ENCODE results near the gene PCDHGA9.
A peak's percentile ranks its signal among the peaks of the same experiment; 100 is the strongest.

PCDHGA9 gene

DNA sequence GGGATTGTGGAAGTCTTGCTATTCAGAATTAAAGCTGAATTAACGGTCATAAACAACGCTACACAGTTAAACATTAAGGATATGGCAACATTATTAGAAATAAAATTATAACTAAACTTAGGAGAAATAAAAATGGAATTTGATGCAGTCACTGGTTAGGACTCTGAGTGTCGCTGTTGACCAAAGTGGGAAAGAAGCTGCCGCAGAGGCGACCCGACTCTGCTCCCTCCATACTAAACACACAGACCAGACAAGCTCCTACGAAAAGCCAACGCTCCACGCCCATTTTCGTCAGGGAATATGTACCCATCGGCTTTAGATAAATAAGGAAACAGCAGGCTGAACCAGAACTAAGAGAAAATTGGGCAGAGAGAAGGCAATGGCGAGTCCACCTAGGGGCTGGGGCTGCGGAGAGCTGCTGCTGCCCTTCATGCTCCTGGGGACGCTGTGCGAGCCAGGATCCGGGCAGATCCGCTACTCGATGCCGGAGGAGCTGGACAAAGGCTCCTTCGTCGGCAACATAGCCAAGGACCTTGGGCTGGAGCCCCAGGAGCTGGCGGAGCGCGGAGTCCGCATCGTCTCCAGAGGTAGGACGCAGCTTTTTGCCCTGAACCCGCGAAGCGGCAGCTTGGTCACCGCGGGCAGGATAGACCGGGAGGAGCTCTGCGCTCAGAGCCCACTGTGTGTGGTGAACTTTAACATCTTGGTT, 38.5 kb upstream of the PCDHGA9 start, which contains the start of gene PCDHGA5:
TSS of gene PCDHGA5 (plus strand) at position 211 of the 709 bp plus-strand sequence. CDS start at position 380, 169 bp downstream.
- DNase-seq = no peak
- no peak within 1 kb of the TSS for H2BK120ac ChIP-seq (ENCODE audit: insufficient read depth, low read length, poor library complexity)
- H2AFZ ChIP-seq (ENCODE audit: insufficient read depth, low read length, poor library complexity) = no peak within 1 kb of the TSS
- H4K8ac ChIP-seq (ENCODE audit: low read depth, low read length) = no peak within 1 kb of the TSS
- no peak within 1 kb of the TSS for H3K4ac ChIP-seq (ENCODE audit: low read depth, low read length)
- H3K27ac ChIP-seq (ENCODE audit: low read depth, low read length) = no peak within 1 kb of the TSS
- H4K91ac ChIP-seq (ENCODE audit: low read depth, low read length) = no peak within 1 kb of the TSS
- H3K79me1 ChIP-seq (ENCODE audit: low read length) = no peaks in the 10 kb centered on the region
- H3K9me3 ChIP-seq (ENCODE audit: insufficient read depth, low read depth, low read length) = peaks cover 36% of the 10 kb centered on the region
- H4K12ac ChIP-seq (ENCODE audit: low read depth, low read length) = no peak within 1 kb of the TSS
- no peak within 1 kb of the TSS for H3K4me3 ChIP-seq (ENCODE audit: low read depth, low read length)
- H3K18ac ChIP-seq (ENCODE audit: low read length) = no peak within 1 kb of the TSS
- H3K27me3 ChIP-seq (ENCODE audit: insufficient read depth, low read length) = no peaks in the 10 kb centered on the region
- no peak within 1 kb of the TSS for H3K4me2 ChIP-seq (ENCODE audit: low read length)
- H2AK5ac ChIP-seq (ENCODE audit: low read length) = no peak within 1 kb of the TSS
- H2BK12ac ChIP-seq (ENCODE audit: low read length) = no peak within 1 kb of the TSS
- no peaks in the 10 kb centered on the region for H3K79me2 ChIP-seq (ENCODE audit: control insufficient read depth, insufficient read depth, low read length, poor library complexity)
- H3K9ac ChIP-seq (ENCODE audit: low read length) = peak within 1 kb of the TSS; percentile 3
- H2BK5ac ChIP-seq (ENCODE audit: low read depth, low read length, poor library complexity) = no peak within 1 kb of the TSS
- WGBS (ENCODE audit: extremely low coverage, insufficient coverage, insufficient read length) = no CpG with 5 or more reads among the region's 34 CpGs
- H3K4me1 ChIP-seq (ENCODE audit: control insufficient read depth in 1 of 2, insufficient read depth in 2 of 2, low read length in 2 of 2) = no peaks in the 10 kb centered on the region
- H3K14ac ChIP-seq (ENCODE audit: low read length) = no peak within 1 kb of the TSS
- no peak within 1 kb of the TSS for H3K23ac ChIP-seq (ENCODE audit: low read length)
- no peaks in the 10 kb centered on the region for H3K36me3 ChIP-seq (ENCODE audit: control insufficient read depth in 1 of 2, insufficient read depth in 2 of 2, low read length in 2 of 2)

DNA sequence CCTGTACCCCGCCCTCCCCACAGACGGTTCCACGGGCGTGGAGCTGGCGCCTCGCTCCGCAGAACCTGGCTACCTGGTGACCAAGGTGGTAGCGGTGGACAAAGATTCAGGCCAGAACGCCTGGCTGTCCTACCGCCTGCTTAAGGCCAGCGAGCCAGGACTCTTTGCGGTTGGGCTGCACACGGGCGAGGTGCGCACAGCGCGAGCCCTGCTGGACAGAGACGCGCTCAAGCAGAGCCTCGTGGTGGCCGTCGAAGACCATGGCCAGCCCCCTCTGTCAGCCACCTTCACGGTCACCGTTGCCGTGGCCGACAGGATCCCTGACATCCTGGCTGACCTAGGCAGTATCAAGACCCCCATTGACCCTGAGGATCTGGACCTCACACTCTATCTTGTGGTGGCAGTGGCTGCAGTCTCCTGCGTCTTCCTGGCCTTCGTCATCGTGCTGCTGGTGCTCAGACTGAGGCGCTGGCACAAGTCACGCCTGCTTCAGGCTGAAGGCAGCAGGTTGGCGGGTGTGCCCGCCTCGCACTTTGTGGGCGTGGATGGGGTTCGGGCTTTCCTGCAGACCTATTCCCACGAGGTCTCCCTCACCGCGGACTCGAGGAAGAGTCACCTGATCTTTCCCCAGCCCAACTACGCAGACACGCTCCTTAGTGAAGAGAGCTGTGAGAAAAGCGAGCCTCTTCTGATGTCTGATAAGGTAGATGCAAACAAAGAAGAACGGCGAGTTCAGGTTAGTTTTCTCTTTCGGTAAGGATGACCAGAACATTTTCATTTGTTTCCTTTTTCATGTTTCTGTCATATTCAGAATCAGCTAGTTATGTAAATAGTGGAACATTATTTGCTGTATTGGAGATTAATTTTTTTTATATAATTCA, 36.3 kb upstream of the PCDHGA9 start:
- H2BK120ac ChIP-seq (ENCODE audit: insufficient read depth, low read length, poor library complexity) = no peak overlapping the region
- H3K18ac ChIP-seq (ENCODE audit: low read length) = no peak overlapping the region
- no peak overlapping the region for H3K9ac ChIP-seq (ENCODE audit: low read length)
- no peak overlapping the region for H3K14ac ChIP-seq (ENCODE audit: low read length)
- H3K79me2 ChIP-seq (ENCODE audit: control insufficient read depth, insufficient read depth, low read length, poor library complexity) = no peaks in the 10 kb centered on the region
- H3K9me3 ChIP-seq (ENCODE audit: insufficient read depth, low read depth, low read length) = peaks cover 34% of the 10 kb centered on the region
- H3K27me3 ChIP-seq (ENCODE audit: insufficient read depth, low read length) = no peaks in the 10 kb centered on the region
- H2AK5ac ChIP-seq (ENCODE audit: low read length) = no peak overlapping the region
- H3K4me1 ChIP-seq (ENCODE audit: control insufficient read depth in 1 of 2, insufficient read depth in 2 of 2, low read length in 2 of 2) = no peaks in the 10 kb centered on the region
- H2BK12ac ChIP-seq (ENCODE audit: low read length) = no peak overlapping the region
- H4K8ac ChIP-seq (ENCODE audit: low read depth, low read length) = no peak overlapping the region
- peaks cover 2 to 3% of the 10 kb centered on the region in 2 experiments for H3K36me3 ChIP-seq (ENCODE audit: control insufficient read depth in 1 of 2, insufficient read depth in 2 of 2, low read length in 2 of 2)
- H3K23ac ChIP-seq (ENCODE audit: low read length) = no peak overlapping the region
- no peak overlapping the region for H2AFZ ChIP-seq (ENCODE audit: insufficient read depth, low read length, poor library complexity)
- DNase-seq = no peak
- H4K91ac ChIP-seq (ENCODE audit: low read depth, low read length) = no peak overlapping the region
- H2BK5ac ChIP-seq (ENCODE audit: low read depth, low read length, poor library complexity) = no peak overlapping the region
- H3K4me2 ChIP-seq (ENCODE audit: low read length) = no peak overlapping the region
- WGBS (ENCODE audit: extremely low coverage, insufficient coverage, insufficient read length) = no CpG with 5 or more reads among the region's 46 CpGs
- H3K4ac ChIP-seq (ENCODE audit: low read depth, low read length) = no peak overlapping the region
- no peaks in the 10 kb centered on the region for H3K79me1 ChIP-seq (ENCODE audit: low read length)
- no peak overlapping the region for H4K12ac ChIP-seq (ENCODE audit: low read depth, low read length)
- no peak overlapping the region for H3K27ac ChIP-seq (ENCODE audit: low read depth, low read length)
- H3K4me3 ChIP-seq (ENCODE audit: low read depth, low read length) = no peak overlapping the region

GRCh38 chr5:141369994-141370848, 32.4 kb upstream of the PCDHGA9 start, which contains the start of gene PCDHGB3:
TSS of gene PCDHGB3 (plus strand) at chr5:141370242. CDS start at chr5:141370395, 153 bp downstream.
- no peak within 1 kb of the TSS for H3K14ac ChIP-seq (ENCODE audit: low read length)

More at GRCh38 chr5:141369994-141370848, 32.4 kb upstream of the PCDHGA9 start, which contains the start of gene PCDHGB3:
- H3K4ac ChIP-seq (ENCODE audit: low read depth, low read length) = no peak within 1 kb of the TSS
- no peak within 1 kb of the TSS for H3K4me2 ChIP-seq (ENCODE audit: low read length)
- H3K4me1 ChIP-seq (ENCODE audit: control insufficient read depth in 1 of 2, insufficient read depth in 2 of 2, low read length in 2 of 2) = no peaks in the 10 kb centered on the region
- peaks cover 38% of the 10 kb centered on the region for H3K9me3 ChIP-seq (ENCODE audit: insufficient read depth, low read depth, low read length)
- H3K4me3 ChIP-seq (ENCODE audit: low read depth, low read length) = no peak within 1 kb of the TSS
- no peak for DNase-seq
- no peak within 1 kb of the TSS for H4K8ac ChIP-seq (ENCODE audit: low read depth, low read length)
- H4K91ac ChIP-seq (ENCODE audit: low read depth, low read length) = no peak within 1 kb of the TSS
- no peak within 1 kb of the TSS for H3K18ac ChIP-seq (ENCODE audit: low read length)
- H3K79me1 ChIP-seq (ENCODE audit: low read length) = no peaks in the 10 kb centered on the region
- H2BK5ac ChIP-seq (ENCODE audit: low read depth, low read length, poor library complexity) = no peak within 1 kb of the TSS
- H3K36me3 ChIP-seq (ENCODE audit: control insufficient read depth in 1 of 2, insufficient read depth in 2 of 2, low read length in 2 of 2) = peaks cover 2 to 3% of the 10 kb centered on the region in 2 experiments
- WGBS (ENCODE audit: extremely low coverage, insufficient coverage, insufficient read length) = no CpG with 5 or more reads among the region's 32 CpGs
- H3K9ac ChIP-seq (ENCODE audit: low read length) = no peak within 1 kb of the TSS
- no peak within 1 kb of the TSS for H2AK5ac ChIP-seq (ENCODE audit: low read length)
- no peaks in the 10 kb centered on the region for H3K79me2 ChIP-seq (ENCODE audit: control insufficient read depth, insufficient read depth, low read length, poor library complexity)
- no peak within 1 kb of the TSS for H2AFZ ChIP-seq (ENCODE audit: insufficient read depth, low read length, poor library complexity)
- H2BK120ac ChIP-seq (ENCODE audit: insufficient read depth, low read length, poor library complexity) = no peak within 1 kb of the TSS
- no peak within 1 kb of the TSS for H2BK12ac ChIP-seq (ENCODE audit: low read length)
- no peak within 1 kb of the TSS for H4K12ac ChIP-seq (ENCODE audit: low read depth, low read length)
- no peak within 1 kb of the TSS for H3K23ac ChIP-seq (ENCODE audit: low read length)
- no peaks in the 10 kb centered on the region for H3K27me3 ChIP-seq (ENCODE audit: insufficient read depth, low read length)
- H3K27ac ChIP-seq (ENCODE audit: low read depth, low read length) = no peak within 1 kb of the TSS
